Measurements from ENCODE around the gene TTI1. TPM values are rescaled to one million over a fixed set of nuclear protein-coding genes. Genes with fewer than 3 reads are reported as not detected.
A peak's percentile ranks its signal among the peaks of the same experiment; 100 is the strongest.

TTI1 gene
- 10 to 100 TPM; 37.5 to 56.2 TPM for total RNA-seq
- 46.2 TPM for polyA plus RNA-seq (2013, experiment 1 of 2)
- polyA plus RNA-seq (2013, experiment 2 of 2): 37.1 TPM
- long read RNA-seq, experiment 1, transcript TTI1-201 (8 exons, 3,825 nt): minor isoform, 6 of 25 reads
- long read RNA-seq, experiment 1, transcript TTI1-203 (7 exons, 3,791 nt): major isoform, 9 of 25 reads
- long read RNA-seq, experiment 1, partial matches to known transcripts: 7 of 25 reads
- long read RNA-seq, experiment 1, other reads (novel, unspliced or antisense): 3 of 25 reads
- long read RNA-seq, experiment 2, transcript TTI1-201 (8 exons, 3,825 nt): major isoform, 99 of 148 reads
- long read RNA-seq, experiment 2, transcript TTI1-203 (7 exons, 3,791 nt): minor isoform, 11 of 148 reads
- long read RNA-seq, experiment 2, transcript TTI1-202 (9 exons, 3,958 nt): minor isoform, 5 of 148 reads
- long read RNA-seq, experiment 2, partial matches to known transcripts: 7 of 148 reads
- long read RNA-seq, experiment 2, other reads (novel, unspliced or antisense): 26 of 148 reads
- long read RNA-seq, experiment 3, transcript TTI1-201 (8 exons, 3,825 nt): major isoform, 170 of 222 reads
- long read RNA-seq, experiment 3, transcript TTI1-203 (7 exons, 3,791 nt): minor isoform, 11 of 222 reads
- long read RNA-seq, experiment 3, transcript TTI1-202 (9 exons, 3,958 nt): minor isoform, 7 of 222 reads
- long read RNA-seq, experiment 3, partial matches to known transcripts: 16 of 222 reads
- long read RNA-seq, experiment 3, other reads (novel, unspliced or antisense): 18 of 222 reads
- long read RNA-seq, experiment 4, partial matches to known transcripts: 0 of 3 reads
- long read RNA-seq, experiment 4, other reads (novel, unspliced or antisense): 2 of 3 reads

- Histone ChIP-seq H3K36me3 (ENCODE audit: control insufficient read depth, insufficient read depth, low read length) (peaks cover 29% of the 10 kb centered on the region), H3K9ac (ENCODE audit: extremely low read depth, low read length, poor library complexity, severe bottlenecking) (peak within 1 kb of the TSS; percentile 92), H3K4me1 (ENCODE audit: control insufficient read depth, insufficient read depth, low read length) (no peaks in the 10 kb centered on the region), H3K27ac (ENCODE audit: low read depth, low read length) (peak within 1 kb of the TSS; percentile 81), H3K27me3 (ENCODE audit: control insufficient read depth, insufficient read depth, low read length, poor library complexity, severe bottlenecking) (no peaks in the 10 kb centered on the region), H3K4me3 (ENCODE audit: low read length) (peak within 1 kb of the TSS; percentile 95), H3K9me3 (ENCODE audit: control insufficient read depth, low read length) (no peaks in the 10 kb centered on the region)
- H3K27me3 Mint-ChIP-seq (ENCODE audit: insufficient read depth): no peaks in the 10 kb centered on the region
- peak within 1 kb of the TSS; percentile 99 for H3K27ac Mint-ChIP-seq
- peak within 1 kb of the TSS; percentile 97 for H3K4me3 Mint-ChIP-seq
- WGBS, 2 experiments (ENCODE audit: insufficient coverage in 1 of 2, insufficient read length in 1 of 2): 0% methylated on average over 17 to 69 of the region's 69 CpGs
- peaks cover 41% of the 10 kb centered on the region for H3K36me3 Mint-ChIP-seq (ENCODE audit: low read depth)
- TF ChIP-seq CTCF (conservative IDR thresholded peaks at IDR 0.05): no peak
- no peaks in the 10 kb centered on the region for H3K9me3 Mint-ChIP-seq
- peak; percentile 96 for DNase-seq
- peaks cover 10% of the 10 kb centered on the region for H3K4me1 Mint-ChIP-seq
Measured at GRCh38 chr20:38033330-38034107, at the start of gene TTI1, which contains the start of gene RPRD1B. TSS of gene TTI1 (minus strand) at chr20:38033456. CDS start at chr20:38013816, 19,640 bp downstream. TSS of gene RPRD1B (plus strand) at chr20:38033746. CDS start at chr20:38033948, 202 bp downstream.

- DNase-seq: no peak
- H3K27me3 Mint-ChIP-seq (ENCODE audit: insufficient read depth): no peaks in the 10 kb centered on the region
- no peak overlapping the region for H3K27ac Mint-ChIP-seq
- H3K4me3 ChIP-seq (ENCODE audit: low read length): no peak overlapping the region
- H3K9me3 ChIP-seq (ENCODE audit: control insufficient read depth, low read length): peaks cover 4% of the 10 kb centered on the region
- H3K27me3 ChIP-seq (ENCODE audit: control insufficient read depth, insufficient read depth, low read length, poor library complexity, severe bottlenecking): no peaks in the 10 kb centered on the region
- peaks cover 3% of the 10 kb centered on the region for H3K4me1 Mint-ChIP-seq
- peaks cover 66% of the 10 kb centered on the region for H3K36me3 ChIP-seq (ENCODE audit: control insufficient read depth, insufficient read depth, low read length)
- H3K4me3 Mint-ChIP-seq: no peak overlapping the region
- no peak overlapping the region for H3K27ac ChIP-seq (ENCODE audit: low read depth, low read length)
- H3K9ac ChIP-seq (ENCODE audit: extremely low read depth, low read length, poor library complexity, severe bottlenecking): no peak overlapping the region
- no peak for TF ChIP-seq CTCF (conservative IDR thresholded peaks at IDR 0.05)
- peaks cover 80% of the 10 kb centered on the region for H3K36me3 Mint-ChIP-seq (ENCODE audit: low read depth)
- H3K9me3 Mint-ChIP-seq: peaks cover 7% of the 10 kb centered on the region
- no peaks in the 10 kb centered on the region for H3K4me1 ChIP-seq (ENCODE audit: control insufficient read depth, insufficient read depth, low read length)
Measured at GRCh38 chr20:38082894-38083293, 49.6 kb upstream of the TTI1 start.

- H3K36me3 ChIP-seq (ENCODE audit: control insufficient read depth, insufficient read depth, low read length): peaks cover 64% of the 10 kb centered on the region
- no peak overlapping the region for H3K9ac ChIP-seq (ENCODE audit: extremely low read depth, low read length, poor library complexity, severe bottlenecking)
- Mint-ChIP-seq H3K36me3 (ENCODE audit: low read depth) (peaks cover 77% of the 10 kb centered on the region), H3K27me3 (ENCODE audit: insufficient read depth) (no peaks in the 10 kb centered on the region), H3K4me3 (no peak overlapping the region), H3K4me1 (peaks cover 3% of the 10 kb centered on the region), H3K9me3 (peaks cover 7% of the 10 kb centered on the region), H3K27ac (no peak overlapping the region)
- no peak for DNase-seq
- H3K4me1 ChIP-seq (ENCODE audit: control insufficient read depth, insufficient read depth, low read length): no peaks in the 10 kb centered on the region
- H3K27ac ChIP-seq (ENCODE audit: low read depth, low read length): no peak overlapping the region
- no peaks in the 10 kb centered on the region for H3K27me3 ChIP-seq (ENCODE audit: control insufficient read depth, insufficient read depth, low read length, poor library complexity, severe bottlenecking)
- H3K9me3 ChIP-seq (ENCODE audit: control insufficient read depth, low read length): peaks cover 4% of the 10 kb centered on the region
- TF ChIP-seq CTCF (conservative IDR thresholded peaks at IDR 0.05): no peak
- 70 to 79% methylated on average over 3 of the region's 3 CpGs for WGBS, 2 experiments (ENCODE audit: insufficient coverage in 1 of 2, insufficient read length in 1 of 2)
- no peak overlapping the region for H3K4me3 ChIP-seq (ENCODE audit: low read length)
Measured at GRCh38 chr20:38081575-38081974, 48.3 kb upstream of the TTI1 start.

Data from endodermal cell (in vitro differentiated cells).